AG04450 (cell line): Measurements from ENCODE around the gene IRF3. TPM values are rescaled to one million over a fixed set of nuclear protein-coding genes. Genes with fewer than 3 reads are reported as not detected.

Experiments used
- CTCF ChIA-PET: fragments of 300-600, 350-600 bp; formaldehyde crosslinking; extraction: SDS; loops from one replicate; lab custom pipeline; 2022; ENCODE audit warnings: antibody characterized with exemption, inconsistent platforms; lab: Charles Lee
- POLR2A ChIA-PET: fragments of 350-600 bp; formaldehyde crosslinking; extraction: SDS; loops from one replicate; lab custom pipeline; 2021; ENCODE audit warnings: antibody characterized with exemption, inconsistent platforms; lab: Yijun Ruan, JAX
- DNase-seq: peaks from one replicate; pipeline ENCODE4 v3.0.0-alpha.2; 2011; ENCODE audit warnings: low read depth, low spot score
- H3K27ac ChIP-seq: one replicate; pipeline ENCODE4 v1.5.1; 2012; ENCODE audit warnings: low read depth, low read length, control low read depth
- H3K27me3 ChIP-seq: one replicate; pipeline ENCODE4 v1.6.0; 2012; ENCODE audit warnings: low read length; ENCODE audit not compliant: control insufficient read depth, insufficient read depth
- H3K4me3 ChIP-seq: 2 replicates; pipeline ENCODE4 v1.5.1; 2011; ENCODE audit warnings: mild to moderate bottlenecking, low read depth, low read length, control low read depth
- H3K9me3 ChIP-seq: 2 replicates; pipeline ENCODE4 v1.5.1; 2012; ENCODE audit warnings: low read length; ENCODE audit not compliant: control insufficient read depth, insufficient read depth
- CTCF ChIP-seq: IDR thresholded peaks from 2 replicates; pipeline ENCODE4 v1.5.1; 2011; ENCODE audit warnings: low read depth, low read length, control low read depth, inconsistent platforms
- polyA plus RNA-seq: library from polyadenylated mRNA; depleted of rRNA; stranded (reverse); fragments of >200 nt; gene quantifications from 2 replicates; pipeline ENCODE4 v1.2.3, GENCODE V29; 2011

IRF3 gene
- polyA plus RNA-seq, 1 experiment, result 33.5 TPM

DNA sequence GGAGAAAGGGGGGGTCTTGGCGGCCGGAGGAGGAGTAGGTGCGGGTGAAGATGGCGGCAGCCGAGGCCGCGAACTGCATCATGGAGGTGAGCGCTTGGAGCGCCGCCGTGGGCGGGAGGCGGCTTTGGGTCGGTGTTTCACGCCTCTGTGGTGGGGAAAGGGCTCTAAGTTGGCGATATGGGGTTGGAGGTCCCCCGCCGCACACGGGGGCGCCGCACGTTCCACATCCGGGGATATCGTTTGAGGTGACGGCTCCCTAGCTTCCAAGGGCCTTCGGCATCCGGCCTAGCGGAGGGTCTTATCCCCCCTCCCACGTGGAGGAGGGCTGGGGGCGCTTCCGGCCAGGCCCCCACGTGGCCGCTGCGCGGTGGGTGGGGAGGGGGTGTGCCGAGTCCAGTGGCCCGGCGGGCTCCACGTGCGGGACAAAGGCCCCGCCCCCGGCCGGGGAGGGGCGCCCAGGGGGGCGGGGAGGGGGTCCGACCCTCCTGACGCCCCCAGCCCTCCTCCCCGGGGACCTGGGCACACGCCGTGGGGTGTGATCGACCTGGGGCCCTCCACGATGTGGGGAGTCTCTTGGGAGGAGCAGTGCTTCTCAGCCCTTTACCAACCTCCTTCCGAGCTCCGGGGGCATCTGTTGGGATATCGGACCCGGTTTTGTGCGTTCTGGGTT, 11.7 kb upstream of the IRF3 start, which contains the start of gene PRMT1:
Gene PRMT1, plus strand, starts transcription at position 41 of the 670 bp plus-strand sequence. Its CDS starts 10 bp downstream, at position 51.
- peak within 1 kb of the TSS; percentile 98 for H3K4me3 ChIP-seq
- POLR2A ChIA-PET, result interaction anchor here (1.0 to 2.8 kb wide), 6 partner anchors 12 to 200 kb away, joined by 3 to 18 read pairs (median 8); partner anchors contain the start of genes ADM5, AKT1S1, CPT1C and PRR12
- H3K27ac ChIP-seq, result peak within 1 kb of the TSS; percentile 94
- no peak for DNase-seq
- CTCF ChIA-PET, result interaction anchor here (1.2 to 1.8 kb wide), 2 partner anchors 13 to 131 kb away, joined by 4 read pairs; no protein-coding TSS in a partner anchor
- TF ChIP-seq CTCF, result no peak
- no peaks in the 10 kb centered on the region for H3K27me3 ChIP-seq
- peaks cover 4% of the 10 kb centered on the region; the same call in 1 of the 2 replicates for H3K9me3 ChIP-seq

DNA sequence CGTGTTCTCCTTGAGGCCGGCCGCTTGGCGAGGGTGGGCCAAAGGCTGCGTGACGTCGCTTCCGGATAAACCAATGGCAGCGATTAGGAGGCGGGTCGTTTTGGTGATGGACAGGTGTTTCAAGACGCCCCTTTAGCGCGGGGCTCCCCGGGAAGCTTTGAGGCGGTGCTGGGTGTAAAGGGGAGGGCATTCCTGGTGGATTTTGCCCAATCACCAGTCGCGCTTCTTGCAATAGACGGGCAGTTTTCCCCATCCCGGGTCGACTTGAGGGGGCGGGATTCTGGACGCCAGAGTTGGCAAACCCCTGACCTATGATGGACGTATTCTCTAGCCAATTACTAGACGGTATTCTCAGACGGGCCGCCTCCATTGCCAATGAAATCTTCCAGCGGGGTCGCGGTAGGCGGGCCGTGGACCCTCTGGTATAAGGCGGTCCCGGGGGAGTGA, 11.2 kb upstream of the IRF3 start:
- peak overlapping the region; percentile 98 for H3K4me3 ChIP-seq
- peak; percentile 100 for DNase-seq
- no peaks in the 10 kb centered on the region for H3K27me3 ChIP-seq
- H3K27ac ChIP-seq, result peak overlapping the region; percentile 85
- no peak for TF ChIP-seq CTCF
- POLR2A ChIA-PET, result interaction anchor here (0.5 to 2.8 kb wide), 12 partner anchors 10 to 200 kb away, joined by 3 to 18 read pairs (median 5); partner anchors contain the start of genes ADM5, AKT1S1, BCL2L12 and CPT1C
- peaks cover 4% of the 10 kb centered on the region; the same call in 1 of the 2 replicates for H3K9me3 ChIP-seq
- CTCF ChIA-PET, result interaction anchor here (0.7 to 1.4 kb wide), 3 partner anchors 8 to 107 kb away, joined by 4 to 10 read pairs (median 9); no protein-coding TSS in a partner anchor

DNA sequence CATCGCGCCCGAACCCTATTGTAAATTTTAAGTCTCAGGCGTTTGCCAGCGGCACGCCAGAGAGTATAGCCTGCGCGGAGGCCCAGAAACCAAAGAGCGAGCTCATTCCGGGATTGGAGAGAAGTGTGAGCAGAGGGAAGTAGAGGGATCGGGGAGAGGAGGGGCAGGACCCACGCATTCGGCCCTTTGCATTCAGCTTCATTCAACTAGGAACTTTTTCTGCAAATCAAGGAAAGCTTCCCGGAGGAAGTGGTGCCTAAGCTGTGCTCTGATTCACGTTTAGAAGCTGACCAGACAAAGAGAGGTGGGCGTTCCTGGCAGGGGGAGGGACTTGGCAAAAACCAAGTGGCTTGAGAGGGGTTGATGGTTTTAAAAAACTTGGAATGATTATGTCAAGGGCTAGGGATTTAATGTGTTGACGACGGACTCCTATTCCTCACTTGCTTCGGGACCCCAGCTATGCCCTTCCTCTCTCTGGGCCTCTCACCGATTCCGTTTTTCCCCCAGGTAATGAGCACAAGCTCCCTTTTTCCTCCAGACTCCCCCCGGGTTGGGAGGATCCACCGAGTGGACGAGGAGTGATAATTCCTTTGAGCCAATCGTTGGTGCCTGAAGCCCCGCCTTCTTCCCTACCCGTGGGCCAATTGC, 10.6 kb upstream of the IRF3 start:
- no peaks in the 10 kb centered on the region for H3K27me3 ChIP-seq
- peak; percentile 86 for DNase-seq
- CTCF ChIA-PET, result interaction anchor here (0.7 to 1.4 kb wide), 3 partner anchors 9 to 106 kb away, joined by 4 to 10 read pairs (median 9); no protein-coding TSS in a partner anchor
- H3K4me3 ChIP-seq, result peak overlapping the region; percentile 55
- POLR2A ChIA-PET, result interaction anchor here (0.5 to 2.8 kb wide), 12 partner anchors 10 to 201 kb away, joined by 3 to 18 read pairs (median 5); partner anchors contain the start of genes ADM5, AKT1S1, BCL2L12 and CPT1C
- peak overlapping the region; percentile 94 for H3K27ac ChIP-seq
- no peak for TF ChIP-seq CTCF
- peaks cover 4% of the 10 kb centered on the region; the same call in 1 of the 2 replicates for H3K9me3 ChIP-seq

GRCh38 chr19:49672131-49672919, 6.7 kb upstream of the IRF3 start:
- no peak for DNase-seq
- CTCF ChIA-PET, result interaction anchor here (0.5 to 2.0 kb wide), 15 partner anchors 8 to 169 kb away, joined by 3 to 12 read pairs (median 4); partner anchors contain the start of gene RRAS
- no peak overlapping the region for H3K4me3 ChIP-seq
- H3K9me3 ChIP-seq, result peaks cover 3% of the 10 kb centered on the region; the same call in 1 of the 2 replicates
- H3K27ac ChIP-seq, result no peak overlapping the region
- POLR2A ChIA-PET, result no interaction called here
- peak; percentile 97 for TF ChIP-seq CTCF
- no peaks in the 10 kb centered on the region for H3K27me3 ChIP-seq
